ENCODE data around the gene PIP4K2B. TPM values are rescaled to one million over a fixed set of nuclear protein-coding genes. Genes with fewer than 3 reads are reported as not detected.

The PIP4K2B gene
- total and polyA plus RNA-seq, 9 of the 15 experiments (the other 6 are each of a cell fraction or from before 2014, with no cell fraction given): 3.7 to 29.9 (median 23.0) TPM

GRCh38 chr17:38751808-38752307 lies 47.5 kb downstream of the PIP4K2B start (continued):
- TF ChIP-seq ZNF830 (CRISPR knock-in tag; IDR thresholded peaks at IDR 0.05) (no peak), SMAD4 (CRISPR knock-in tag; conservative IDR thresholded peaks at IDR 0.05) (peak; percentile 55), NFIC (IDR thresholded peaks at IDR 0.05) (peak; percentile 85), CEBPB (tag; IDR thresholded peaks at IDR 0.05) (peak; percentile 94), SMARCB1 (IDR thresholded peaks at IDR 0.05; ENCODE audit: insufficient read length, low read depth) (no peak), CHD2 (IDR thresholded peaks at IDR 0.05; ENCODE audit: low read depth, low read length) (peak; percentile 31; the same call in 1 of the 2 replicates), HDAC1 (IDR thresholded peaks at IDR 0.05) (peak in 1 of 2 experiments; percentile 95; a peak in 2 of 4 replicates), NR2C2 (CRISPR knock-in tag; IDR thresholded peaks at IDR 0.05) (no peak; the same call in 1 of the 2 replicates), NR2C2 (tag; IDR thresholded peaks at IDR 0.05) (no peak), YBX1 (IDR thresholded peaks at IDR 0.05) (no peak), KHSRP (IDR thresholded peaks at IDR 0.05) (no peak), ATF7 (IDR thresholded peaks at IDR 0.05) (peak; percentile 26; the same call in 1 of the 2 replicates), FOXP1 (CRISPR knock-in tag; IDR thresholded peaks at IDR 0.05) (no peak), SAP30 (IDR thresholded peaks at IDR 0.05; ENCODE audit: borderline replicate concordance, insufficient read depth, low read depth, low read length, poor library complexity, severe bottlenecking) (peak; percentile 77), SRF (CRISPR knock-in tag; IDR thresholded peaks at IDR 0.05) (0 out of 4 replicates have a peak, but pooled peaks of 1 of the 2 experiments have one; percentile 25), THAP12 (CRISPR knock-in tag; IDR thresholded peaks at IDR 0.05) (peak; percentile 37; the same call in 1 of the 2 replicates), RBBP5 (IDR thresholded peaks at IDR 0.05; ENCODE audit: borderline replicate concordance, insufficient read depth, low read length, poor library complexity, severe bottlenecking) (peak; percentile 26), KLF10 (CRISPR knock-in tag; IDR thresholded peaks at IDR 0.05) (no peak), E2F4 (CRISPR knock-in tag; IDR thresholded peaks at IDR 0.05; ENCODE audit: low read depth) (no peak), YY1 (IDR thresholded peaks at IDR 0.05; ENCODE audit: borderline replicate concordance in 1 of 3, control insufficient read depth in 1 of 3, extremely low read depth in 1 of 3, insufficient read depth in 3 of 3, insufficient read length in 1 of 3, insufficient replicate concordance in 2 of 3, low read depth in 1 of 3, low read length in 2 of 3) (peak; percentile 15 to 80 (median 65)), RBM39 (optimal IDR thresholded peaks at IDR 0.05; ENCODE audit: low read depth, low read length) (no peak)
- TF ChIP-seq, protein P1, sequence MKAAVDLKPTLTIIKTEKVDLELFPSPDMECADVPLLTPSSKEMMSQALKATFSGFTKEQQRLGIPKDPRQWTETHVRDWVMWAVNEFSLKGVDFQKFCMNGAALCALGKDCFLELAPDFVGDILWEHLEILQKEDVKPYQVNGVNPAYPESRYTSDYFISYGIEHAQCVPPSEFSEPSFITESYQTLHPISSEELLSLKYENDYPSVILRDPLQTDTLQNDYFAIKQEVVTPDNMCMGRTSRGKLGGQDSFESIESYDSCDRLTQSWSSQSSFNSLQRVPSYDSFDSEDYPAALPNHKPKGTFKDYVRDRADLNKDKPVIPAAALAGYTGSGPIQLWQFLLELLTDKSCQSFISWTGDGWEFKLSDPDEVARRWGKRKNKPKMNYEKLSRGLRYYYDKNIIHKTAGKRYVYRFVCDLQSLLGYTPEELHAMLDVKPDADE (conservative IDR thresholded peaks at IDR 0.05; ENCODE audit: control insufficient read depth, low read depth, low read length): peak; percentile 95
